SK-N-SH treated with all-trans-retinoic acid at 6 μM for 48 hours (cell line): ENCODE results near the gene RASA3.

Experiments
- ATAC-seq: fragments of 200-7000 bp; cut with Tn5 transposase; 3 replicates; pipeline ENCODE4 v1.9.1; 2020; ENCODE audit warnings: mild to moderate bottlenecking, moderate library complexity
- ARNTL ChIP-seq: fragments of 450-650 bp; formaldehyde crosslinking; IDR thresholded peaks from 2 replicates; pipeline ENCODE4 v1.5.0; 2020; ENCODE audit warnings: low read depth, mild to moderate bottlenecking, moderate library complexity, borderline replicate concordance
- BACH2 ChIP-seq: fragments of 250-450 bp; sonication (Bioruptor Pico); IDR thresholded peaks from 2 replicates; pipeline ENCODE4 v1.9.0; 2021; ENCODE audit warnings: mild to moderate bottlenecking, borderline replicate concordance
- CSDC2 ChIP-seq: fragments of 250-450 bp; sonication (Bioruptor Pico); IDR thresholded peaks from 2 replicates; pipeline ENCODE4 v1.5.0; 2020; ENCODE audit warnings: mild to moderate bottlenecking, moderate library complexity
- CSRNP3 ChIP-seq: fragments of 250-450 bp; sonication (Bioruptor Pico); IDR thresholded peaks from 2 replicates; pipeline ENCODE4 v1.5.1; 2021; ENCODE audit warnings: mild to moderate bottlenecking, moderate library complexity
- ESRRG ChIP-seq: fragments of 250-450 bp; sonication (Bioruptor Pico); IDR thresholded peaks from 2 replicates; pipeline ENCODE4 v1.6.1; 2021; ENCODE audit warnings: mild to moderate bottlenecking
- GLIS3 ChIP-seq: fragments of 250-450 bp; sonication (Bioruptor Pico); IDR thresholded peaks from 2 replicates; pipeline ENCODE4 v1.5.0; 2020; ENCODE audit warnings: mild to moderate bottlenecking, moderate library complexity
- OSR1 ChIP-seq: fragments of 250-450 bp; sonication (Bioruptor Pico); IDR thresholded peaks from 2 replicates; pipeline ENCODE4 v1.8.0; 2022; ENCODE audit warnings: moderate library complexity, mild to moderate bottlenecking, inconsistent platforms
- PPARA ChIP-seq: fragments of 250-450 bp; sonication (Bioruptor Pico); IDR thresholded peaks from 2 replicates; pipeline ENCODE4 v1.5.0; 2020; ENCODE audit warnings: mild to moderate bottlenecking, borderline replicate concordance
- RARB ChIP-seq: fragments of 250-450 bp; sonication (Bioruptor Pico); IDR thresholded peaks from 2 replicates; pipeline ENCODE4 v1.8.0; 2021; ENCODE audit warnings: mild to moderate bottlenecking, moderate library complexity
- SNAI2 ChIP-seq: fragments of 250-450 bp; sonication (Bioruptor Pico); IDR thresholded peaks from 2 replicates; pipeline ENCODE4 v1.5.0; 2020; ENCODE audit warnings: mild to moderate bottlenecking, moderate library complexity
- TCF4 ChIP-seq: fragments of 250-450 bp; sonication (Bioruptor Pico); IDR thresholded peaks from 2 replicates; pipeline ENCODE4 v1.8.0; 2021; ENCODE audit warnings: mild to moderate bottlenecking, moderate library complexity, borderline replicate concordance
- TOX ChIP-seq: fragments of 250-450 bp; sonication (Bioruptor Pico); IDR thresholded peaks from 2 replicates; pipeline ENCODE4 v1.8.0; 2021; ENCODE audit warnings: mild to moderate bottlenecking, moderate library complexity, borderline replicate concordance
- TSHZ2 ChIP-seq: fragments of 250-450 bp; sonication (Bioruptor Pico); IDR thresholded peaks from 2 replicates; pipeline ENCODE4 v1.5.0; 2020; ENCODE audit warnings: mild to moderate bottlenecking, moderate library complexity
- ZFP3 ChIP-seq: fragments of 250-450 bp; sonication (Bioruptor Pico); IDR thresholded peaks from 2 replicates; pipeline ENCODE4 v1.5.0; 2020; ENCODE audit warnings: mild to moderate bottlenecking, moderate library complexity
- ZFP30 ChIP-seq: fragments of 450-650 bp; formaldehyde crosslinking; IDR thresholded peaks from 2 replicates; pipeline ENCODE4 v1.5.0; 2022; ENCODE audit warnings: mild to moderate bottlenecking, moderate library complexity
- ZNF565 ChIP-seq: fragments of 450-650 bp; formaldehyde crosslinking; conservative IDR thresholded peaks from 2 replicates; pipeline ENCODE4 v1.5.0; 2020; ENCODE audit warnings: low read depth, mild to moderate bottlenecking, moderate library complexity
- ZNF70 ChIP-seq: fragments of 450-650 bp; formaldehyde crosslinking; IDR thresholded peaks from 2 replicates; pipeline ENCODE4 v1.5.0; 2020; ENCODE audit warnings: mild to moderate bottlenecking, moderate library complexity
- ZNF8 ChIP-seq: fragments of 450-650 bp; formaldehyde crosslinking; IDR thresholded peaks from 2 replicates; pipeline ENCODE4 v1.5.0; 2020; ENCODE audit warnings: mild to moderate bottlenecking, moderate library complexity
- TF ChIP-seq, protein P1 (sequence below): fragments of 250-450 bp; sonication (Bioruptor Pico); IDR thresholded peaks from 2 replicates; pipeline ENCODE4 v1.5.1; 2020; ENCODE audit warnings: low read depth, mild to moderate bottlenecking, moderate library complexity
- TF ChIP-seq, protein P2 (sequence below): fragments of 250-450 bp; sonication (Bioruptor Pico); IDR thresholded peaks from 2 replicates; pipeline ENCODE4 v1.8.0; 2021; ENCODE audit warnings: low read depth, mild to moderate bottlenecking, moderate library complexity, borderline replicate concordance

RASA3 gene

GRCh38 chr13:114035583-114036531 lies 96.6 kb downstream of the RASA3 start (continued):
- TF ChIP-seq CSRNP3 = no peak
- TF ChIP-seq ARNTL (CRISPR knock-in tag) = no peak
- TF ChIP-seq ZFP3 = no peak
- no peak for TF ChIP-seq TSHZ2
- TF ChIP-seq, protein P1, sequence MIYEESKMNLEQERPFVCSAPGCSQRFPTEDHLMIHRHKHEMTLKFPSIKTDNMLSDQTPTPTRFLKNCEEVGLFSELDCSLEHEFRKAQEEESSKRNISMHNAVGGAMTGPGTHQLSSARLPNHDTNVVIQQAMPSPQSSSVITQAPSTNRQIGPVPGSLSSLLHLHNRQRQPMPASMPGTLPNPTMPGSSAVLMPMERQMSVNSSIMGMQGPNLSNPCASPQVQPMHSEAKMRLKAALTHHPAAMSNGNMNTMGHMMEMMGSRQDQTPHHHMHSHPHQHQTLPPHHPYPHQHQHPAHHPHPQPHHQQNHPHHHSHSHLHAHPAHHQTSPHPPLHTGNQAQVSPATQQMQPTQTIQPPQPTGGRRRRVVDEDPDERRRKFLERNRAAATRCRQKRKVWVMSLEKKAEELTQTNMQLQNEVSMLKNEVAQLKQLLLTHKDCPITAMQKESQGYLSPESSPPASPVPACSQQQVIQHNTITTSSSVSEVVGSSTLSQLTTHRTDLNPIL (CRISPR knock-in tag) = no peak
- no peak for TF ChIP-seq ESRRG (CRISPR knock-in tag)
- TF ChIP-seq OSR1 = no peak
- no peak for TF ChIP-seq SNAI2
- no peak for TF ChIP-seq ZFP30 (CRISPR knock-in tag)
- no peak for TF ChIP-seq TOX (CRISPR knock-in tag)

- TF ChIP-seq CSRNP3 (no peak), ZNF70 (CRISPR knock-in tag) (no peak), OSR1 (no peak)
- TF ChIP-seq, protein P2, sequence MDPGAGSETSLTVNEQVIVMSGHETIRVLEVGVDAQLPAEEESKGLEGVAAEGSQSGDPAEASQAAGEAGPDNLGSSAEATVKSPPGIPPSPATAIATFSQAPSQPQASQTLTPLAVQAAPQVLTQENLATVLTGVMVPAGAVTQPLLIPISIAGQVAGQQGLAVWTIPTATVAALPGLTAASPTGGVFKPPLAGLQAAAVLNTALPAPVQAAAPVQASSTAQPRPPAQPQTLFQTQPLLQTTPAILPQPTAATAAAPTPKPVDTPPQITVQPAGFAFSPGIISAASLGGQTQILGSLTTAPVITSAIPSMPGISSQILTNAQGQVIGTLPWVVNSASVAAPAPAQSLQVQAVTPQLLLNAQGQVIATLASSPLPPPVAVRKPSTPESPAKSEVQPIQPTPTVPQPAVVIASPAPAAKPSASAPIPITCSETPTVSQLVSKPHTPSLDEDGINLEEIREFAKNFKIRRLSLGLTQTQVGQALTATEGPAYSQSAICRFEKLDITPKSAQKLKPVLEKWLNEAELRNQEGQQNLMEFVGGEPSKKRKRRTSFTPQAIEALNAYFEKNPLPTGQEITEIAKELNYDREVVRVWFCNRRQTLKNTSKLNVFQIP = no peak
- no peak for ATAC-seq
Measured at GRCh38 chr13:114035186-114035582, 97.2 kb downstream of the RASA3 start.

GRCh38 chr13:114034481-114034891 lies 97.9 kb downstream of the RASA3 start:
- no peak for ATAC-seq
- no peak for TF ChIP-seq ZNF565
- TF ChIP-seq, protein P1 (CRISPR knock-in tag) = no peak
- no peak for TF ChIP-seq ZFP3
- no peak for TF ChIP-seq TCF4 (CRISPR knock-in tag)
- TF ChIP-seq PPARA (CRISPR knock-in tag) = no peak
- TF ChIP-seq TSHZ2 = no peak
- no peak for TF ChIP-seq RARB (CRISPR knock-in tag)
- TF ChIP-seq CSDC2 (CRISPR knock-in tag) = no peak
- TF ChIP-seq GLIS3 = no peak
- no peak for TF ChIP-seq ZFP30 (CRISPR knock-in tag)
- TF ChIP-seq, protein P2 = no peak
- TF ChIP-seq BACH2 (CRISPR knock-in tag) = no peak
- no peak for TF ChIP-seq ZNF8 (CRISPR knock-in tag)
- no peak for TF ChIP-seq OSR1
- no peak for TF ChIP-seq TOX (CRISPR knock-in tag)
